ENCODE measurements around the gene SDK1. TPM values are rescaled to one million over a fixed set of nuclear protein-coding genes. Genes with fewer than 3 reads are reported as not detected.

SDK1 gene
- total and polyA plus RNA-seq, 12 donors = 1.0 to 5.3 (median 3.2) TPM

- Histone ChIP-seq H3K27ac (no peak overlapping the region), H3K27me3 (no peaks in the 10 kb centered on the region), H3K9me3 (peaks cover 0 to 9% (median 0%) of the 10 kb centered on the region in 11 donors), H3K36me3 (no peaks in the 10 kb centered on the region), H3K4me1 (no peaks in the 10 kb centered on the region), H3K4me3 (no peak overlapping the region)
- intact Hi-C loops (cut with DNase I) = no loop called here
- 91 to 94% methylated on average over 11 of the region's 11 CpGs for WGBS, 2 donors
- TF ChIP-seq CTCF (IDR thresholded peaks at IDR 0.05) = no peak
- ATAC-seq (no peak), DNase-seq (no peak)
These were observed 655.9 kb downstream of the SDK1 start for GRCh38 chr7:3956949-3957348.

- 73 to 79% methylated on average over 8 of the region's 8 CpGs for WGBS, 2 donors
- Histone ChIP-seq H3K9me3 (peaks cover 0 to 11% (median 0%) of the 10 kb centered on the region in 11 donors), H3K36me3 (no peaks in the 10 kb centered on the region), H3K4me3 (no peak overlapping the region), H3K27me3 (no peaks in the 10 kb centered on the region), H3K4me1 (no peaks in the 10 kb centered on the region), H3K27ac (no peak overlapping the region)
- TF ChIP-seq CTCF (IDR thresholded peaks at IDR 0.05) = no peak
- DNase-seq = no peak
- no peak for ATAC-seq
- intact Hi-C loops (cut with DNase I) = no loop called here
These were observed 656.5 kb downstream of the SDK1 start for GRCh38 chr7:3957472-3958108.

- no peaks in the 10 kb centered on the region for H3K36me3 ChIP-seq
- intact Hi-C loops (cut with DNase I) = no loop called here
- H3K9me3 ChIP-seq = peaks cover 0 to 11% (median 0%) of the 10 kb centered on the region in 11 donors
- DNase-seq = no peak
- no peak overlapping the region for H3K27ac ChIP-seq
- WGBS, 2 donors = 61 to 71% methylated on average over 5 of the region's 5 CpGs
- H3K27me3 ChIP-seq = no peaks in the 10 kb centered on the region
- no peak for TF ChIP-seq CTCF (IDR thresholded peaks at IDR 0.05)
- H3K4me1 ChIP-seq = no peaks in the 10 kb centered on the region
- no peak for ATAC-seq
- no peak overlapping the region for H3K4me3 ChIP-seq
These were observed 657.0 kb downstream of the SDK1 start for GRCh38 chr7:3958109-3958483.

- intact Hi-C loops (cut with DNase I) = no loop called here
- no peak for DNase-seq
- no peak for TF ChIP-seq CTCF (IDR thresholded peaks at IDR 0.05)
- 96 to 97% methylated on average over 6 of the region's 6 CpGs for WGBS, 2 donors
- H3K36me3 ChIP-seq = no peaks in the 10 kb centered on the region
- H3K4me3 ChIP-seq = no peak overlapping the region
- no peaks in the 10 kb centered on the region for H3K4me1 ChIP-seq
- peaks cover 0 to 11% (median 0%) of the 10 kb centered on the region in 11 donors for H3K9me3 ChIP-seq
- no peak for ATAC-seq
- H3K27me3 ChIP-seq = no peaks in the 10 kb centered on the region
- H3K27ac ChIP-seq = no peak overlapping the region
These were observed 658.3 kb downstream of the SDK1 start for GRCh38 chr7:3959364-3959763.

All from heart right ventricle (tissue), 16 donors.